GM13977 (cell line): ENCODE results near the gene PRKCE.

Source experiments
- DNase-seq: peaks from one replicate; pipeline ENCODE4 v3.0.0; 2012; ENCODE audit warnings: low spot score
- CTCF ChIP-seq: IDR thresholded peaks from 2 replicates; pipeline ENCODE4 v1.5.1; 2012; ENCODE audit warnings: mild to moderate bottlenecking, control low read depth; ENCODE audit not compliant: insufficient read depth; ENCODE audit errors: extremely low read depth, missing control alignments
- in situ Hi-C: fragments of 300-500 bp; cut with MboI; formaldehyde crosslinking; loops from one replicate; pipeline ENCODE4 v1.12.0; 2022; ENCODE audit warnings: low sequenced_read_pairs, low pct_unique_long_range_greater_than_20kb, mixed read lengths, inconsistent platforms; ENCODE audit not compliant: unreplicated experiment

Gene PRKCE

GRCh38 chr2:45821558-45822271 is 170.2 kb downstream of the PRKCE start:
- no peak for DNase-seq
- in situ Hi-C loops: no loop called here
- no peak for TF ChIP-seq CTCF

GRCh38 chr2:45822272-45822630 is 170.8 kb downstream of the PRKCE start:
- TF ChIP-seq CTCF: no peak
- DNase-seq: no peak
- in situ Hi-C loops: no loop called here

GRCh38 chr2:45823723-45824206 is 172.3 kb downstream of the PRKCE start:
- no peak for DNase-seq
- in situ Hi-C loops: no loop called here
- TF ChIP-seq CTCF: no peak

- no peak for DNase-seq
- in situ Hi-C loops: no loop called here
- peak; percentile 6 for TF ChIP-seq CTCF
Observed at GRCh38 chr2:45825001-45825651, 173.7 kb downstream of the PRKCE start.

- TF ChIP-seq CTCF: no peak
- DNase-seq: no peak
- in situ Hi-C loops: no loop called here
Observed at GRCh38 chr2:45826460-45826859, 175.0 kb downstream of the PRKCE start.

GRCh38 chr2:45826884-45827635 is 175.6 kb downstream of the PRKCE start:
- no peak for TF ChIP-seq CTCF
- in situ Hi-C loops: no loop called here
- no peak for DNase-seq
